Gastroesophageal sphincter (tissue), 4 donors: ENCODE results near the gene TMCC3. TPM values are rescaled to one million over a fixed set of nuclear protein-coding genes. Genes with fewer than 3 reads are reported as not detected.

Experiments
- ATAC-seq: fragments of 150-250 bp; one replicate; pipeline ENCODE4 v1.9.1; 2016; ENCODE audit warnings: mild to moderate bottlenecking, moderate library complexity
- H3K27ac ChIP-seq, 4 donors: fragments of 200-600 bp; sonication (generic) in 3 of 4; 1 replicate in 3 of 4; 2 replicates in 1 of 4; pipeline ENCODE4 v1.5.1; 2016 to 2019
- H3K27me3 ChIP-seq: fragments of 200-600 bp; sonication (generic); one replicate; pipeline ENCODE4 v1.5.1; 2019
- H3K36me3 ChIP-seq, 2 donors: fragments of 200-600 bp; sonication (generic); one replicate each; pipeline ENCODE4 v1.5.1; 2019; ENCODE audit warnings: control low read depth in 1 of 2
- H3K4me1 ChIP-seq, 3 donors: fragments of 200-600 bp; sonication (generic); 1 replicate in 2 of 3; 2 replicates in 1 of 3; pipeline ENCODE4 v1.5.1; 2016 to 2019; ENCODE audit warnings: control low read depth in 2 of 3
- H3K4me3 ChIP-seq, 2 donors: fragments of 200-600 bp; sonication (generic); one replicate each; pipeline ENCODE4 v1.5.1; 2019; ENCODE audit warnings: mild to moderate bottlenecking in 1 of 2, moderate library complexity in 1 of 2
- H3K9me3 ChIP-seq, 3 donors: fragments of 200-600 bp; sonication (generic); one replicate each; pipeline ENCODE4 v1.5.1; 2017 to 2019; ENCODE audit warnings: control low read depth in 2 of 3
- EP300 ChIP-seq: sonication (generic); formaldehyde crosslinking; IDR thresholded peaks from one replicate; pipeline ENCODE4 v1.6.1; 2017; ENCODE audit warnings: antibody characterized with exemption, mild to moderate bottlenecking
- POLR2A ChIP-seq, 2 donors: fragments of 450-650 bp; IDR thresholded peaks; one replicate each; pipeline ENCODE4 v1.6.1; 2017; ENCODE audit warnings: antibody characterized with exemption in 2 of 2, mild to moderate bottlenecking in 2 of 2, moderate library complexity in 1 of 2
- POLR2AphosphoS5 ChIP-seq: sonication (generic); formaldehyde crosslinking; IDR thresholded peaks from one replicate; pipeline ENCODE4 v1.6.1; 2017; ENCODE audit warnings: antibody characterized with exemption
- WGBS, 2 donors: methylation state at CpG; one replicate each; pipeline ENCODE4 v1.1.5; 2018; ENCODE audit warnings: low coverage in 1 of 2; 5-methylcytosine and 5-hydroxymethylcytosine counted together
- total RNA-seq, 4 donors: library from RNA; depleted of rRNA; stranded (reverse); fragments of >200 nt; gene quantifications; one replicate each; pipeline ENCODE4 v1.1.0, GENCODE V29; 2016
- TF ChIP-seq, protein P1 (sequence below), 4 experiments: fragments of 200-600 bp in 2 of 4; fragments of 450-650 bp in 2 of 4; sonication (generic) in 1 of 4; IDR thresholded peaks; one replicate each; pipeline ENCODE4 v1.5.1; 2017 to 2019; ENCODE audit warnings: antibody characterized with exemption in 4 of 4, mild to moderate bottlenecking in 2 of 4, moderate library complexity in 2 of 4

Gene TMCC3, protein sequence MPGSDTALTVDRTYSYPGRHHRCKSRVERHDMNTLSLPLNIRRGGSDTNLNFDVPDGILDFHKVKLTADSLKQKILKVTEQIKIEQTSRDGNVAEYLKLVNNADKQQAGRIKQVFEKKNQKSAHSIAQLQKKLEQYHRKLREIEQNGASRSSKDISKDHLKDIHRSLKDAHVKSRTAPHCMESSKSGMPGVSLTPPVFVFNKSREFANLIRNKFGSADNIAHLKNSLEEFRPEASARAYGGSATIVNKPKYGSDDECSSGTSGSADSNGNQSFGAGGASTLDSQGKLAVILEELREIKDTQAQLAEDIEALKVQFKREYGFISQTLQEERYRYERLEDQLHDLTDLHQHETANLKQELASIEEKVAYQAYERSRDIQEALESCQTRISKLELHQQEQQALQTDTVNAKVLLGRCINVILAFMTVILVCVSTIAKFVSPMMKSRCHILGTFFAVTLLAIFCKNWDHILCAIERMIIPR
- 10 to 100 TPM in 3 of 4 donors, 1 to 10 TPM in 1; 9.2 to 24.7 (median 20.2) TPM for total RNA-seq

DNA sequence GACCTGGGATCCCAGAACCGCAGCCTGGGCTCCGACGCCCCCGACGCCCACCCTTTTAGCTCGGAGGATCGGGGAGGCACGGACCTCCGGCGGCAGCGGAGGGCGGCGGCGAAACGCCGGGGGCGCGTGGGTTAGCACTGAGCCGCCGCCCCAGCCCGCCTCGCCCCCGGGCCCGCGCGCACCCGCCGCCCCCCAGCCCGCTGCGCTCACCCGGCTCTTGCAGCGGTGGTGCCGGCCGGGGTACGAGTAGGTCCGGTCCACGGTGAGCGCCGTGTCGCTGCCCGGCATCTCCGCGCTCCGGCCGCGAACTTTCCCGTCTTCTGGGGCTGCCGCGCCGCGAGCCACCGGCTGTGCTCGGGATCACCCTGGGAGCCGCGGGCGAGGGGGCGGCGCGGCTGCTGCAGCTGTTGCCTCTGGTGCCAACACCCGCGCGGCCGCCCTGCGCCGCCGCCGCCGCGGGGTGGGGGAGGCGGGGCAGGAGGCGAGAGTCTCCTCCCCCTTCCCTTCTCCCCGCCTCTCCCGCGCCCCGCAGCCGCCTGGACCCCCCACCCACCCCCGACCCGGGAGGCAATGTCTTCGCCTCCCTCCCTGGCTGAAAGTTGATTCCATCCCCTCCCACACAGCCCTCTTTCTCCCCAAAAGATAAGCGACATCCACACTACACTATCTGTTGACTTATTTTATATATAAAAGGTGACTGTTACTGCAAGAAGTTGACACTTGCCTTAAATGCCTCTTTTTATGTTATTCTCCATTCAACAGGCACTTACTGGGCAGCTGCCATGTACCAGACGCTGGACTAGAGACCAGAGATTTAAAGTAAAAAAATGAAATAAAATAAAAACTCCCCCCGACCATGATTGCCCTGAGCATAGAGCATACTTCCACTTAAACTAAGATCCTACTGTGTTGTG lies at the start of gene TMCC3:
TSS of gene TMCC3 (minus strand) at position 415 of the 914 bp plus-strand sequence. CDS start at position 288, 127 bp downstream.
- Histone ChIP-seq H3K27ac (peak within 1 kb of the TSS in 3 of 4 donors; percentile 81 to 84 (median 83)), H3K4me1 (peaks cover 0 to 45% (median 0%) of the 10 kb centered on the region in 3 donors), H3K27me3 (no peaks in the 10 kb centered on the region), H3K4me3 (peak within 1 kb of the TSS; percentile 43 to 89), H3K36me3 (no peaks in the 10 kb centered on the region), H3K9me3 (no peaks in the 10 kb centered on the region)
- ATAC-seq = peak; percentile 84
- TF ChIP-seq, protein P1, sequence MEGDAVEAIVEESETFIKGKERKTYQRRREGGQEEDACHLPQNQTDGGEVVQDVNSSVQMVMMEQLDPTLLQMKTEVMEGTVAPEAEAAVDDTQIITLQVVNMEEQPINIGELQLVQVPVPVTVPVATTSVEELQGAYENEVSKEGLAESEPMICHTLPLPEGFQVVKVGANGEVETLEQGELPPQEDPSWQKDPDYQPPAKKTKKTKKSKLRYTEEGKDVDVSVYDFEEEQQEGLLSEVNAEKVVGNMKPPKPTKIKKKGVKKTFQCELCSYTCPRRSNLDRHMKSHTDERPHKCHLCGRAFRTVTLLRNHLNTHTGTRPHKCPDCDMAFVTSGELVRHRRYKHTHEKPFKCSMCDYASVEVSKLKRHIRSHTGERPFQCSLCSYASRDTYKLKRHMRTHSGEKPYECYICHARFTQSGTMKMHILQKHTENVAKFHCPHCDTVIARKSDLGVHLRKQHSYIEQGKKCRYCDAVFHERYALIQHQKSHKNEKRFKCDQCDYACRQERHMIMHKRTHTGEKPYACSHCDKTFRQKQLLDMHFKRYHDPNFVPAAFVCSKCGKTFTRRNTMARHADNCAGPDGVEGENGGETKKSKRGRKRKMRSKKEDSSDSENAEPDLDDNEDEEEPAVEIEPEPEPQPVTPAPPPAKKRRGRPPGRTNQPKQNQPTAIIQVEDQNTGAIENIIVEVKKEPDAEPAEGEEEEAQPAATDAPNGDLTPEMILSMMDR (IDR thresholded peaks at IDR 0.05) = no peak
- peak in 1 of 2 donors; percentile 1 for TF ChIP-seq POLR2A (IDR thresholded peaks at IDR 0.05)
- no peak for TF ChIP-seq EP300
- TF ChIP-seq POLR2AphosphoS5 = peak; percentile 15
- WGBS, 2 donors = 13 to 29% methylated on average over 2 to 4 of the region's 82 CpGs

DNA sequence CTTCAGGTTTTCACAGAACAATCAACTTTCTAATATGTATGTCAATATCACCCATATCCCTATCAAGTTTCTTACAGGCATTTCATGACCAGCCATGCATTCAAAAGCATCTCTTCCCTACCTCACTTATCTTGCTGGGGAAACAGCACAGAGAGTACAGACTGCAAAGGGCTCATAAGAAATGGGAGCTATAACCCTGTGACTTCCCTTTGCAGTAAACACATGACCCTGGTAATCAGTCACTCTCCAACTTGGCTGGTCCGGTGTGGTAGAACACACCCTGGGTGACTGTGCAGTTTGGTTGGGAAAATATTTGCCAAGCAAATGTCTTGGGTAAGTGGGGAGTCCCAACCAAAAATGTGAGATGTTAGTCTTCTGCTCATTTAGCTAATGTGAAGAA lies 49.4 kb upstream of the TMCC3 start:
- H3K27ac ChIP-seq = no peak overlapping the region
- 67% methylated on average over 1 of the region's 1 CpG; no CpG with 5 or more reads in 1 of the 2 donors for WGBS, 2 donors
- TF ChIP-seq EP300 = no peak
- no peak for TF ChIP-seq POLR2AphosphoS5
- no peak for TF ChIP-seq POLR2A (IDR thresholded peaks at IDR 0.05)
- TF ChIP-seq, protein P1 (IDR thresholded peaks at IDR 0.05) = no peak
- no peaks in the 10 kb centered on the region for H3K36me3 ChIP-seq
- H3K27me3 ChIP-seq = no peaks in the 10 kb centered on the region
- peaks cover 3 to 42% (median 5%) of the 10 kb centered on the region in 3 donors for H3K4me1 ChIP-seq
- no peak overlapping the region for H3K4me3 ChIP-seq
- no peak for ATAC-seq
- H3K9me3 ChIP-seq = no peaks in the 10 kb centered on the region

DNA sequence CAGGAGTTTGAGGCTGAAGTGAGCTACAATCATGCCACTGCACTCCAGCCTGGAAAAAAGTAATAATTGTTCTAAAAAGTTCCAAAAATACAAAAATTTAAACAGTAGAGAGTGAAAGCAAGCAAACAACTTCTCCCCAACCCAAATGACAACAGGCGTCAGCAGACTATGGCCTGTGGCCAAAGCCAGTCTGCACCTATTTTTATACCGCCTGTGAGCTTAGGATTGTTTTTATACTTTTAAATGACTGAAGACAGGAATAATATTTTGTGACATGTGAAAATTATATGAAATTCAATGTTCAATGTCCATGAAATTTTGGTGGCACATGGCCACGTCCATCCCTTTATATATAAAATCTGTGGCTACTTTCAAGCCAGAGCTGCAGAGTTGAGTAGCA lies 48.2 kb upstream of the TMCC3 start:
- Histone ChIP-seq H3K36me3 (no peaks in the 10 kb centered on the region), H3K4me3 (no peak overlapping the region), H3K27ac (peak overlapping the region in 2 of 4 donors; percentile 20 to 24), H3K27me3 (no peaks in the 10 kb centered on the region), H3K4me1 (peaks cover 0 to 32% (median 2%) of the 10 kb centered on the region in 3 donors), H3K9me3 (no peaks in the 10 kb centered on the region)
- TF ChIP-seq POLR2AphosphoS5 (no peak), POLR2A (IDR thresholded peaks at IDR 0.05) (no peak), EP300 (no peak)
- TF ChIP-seq, protein P1 (IDR thresholded peaks at IDR 0.05) = no peak
- WGBS, 2 donors = 44 to 45% methylated on average over 3 of the region's 3 CpGs
- ATAC-seq = no peak

DNA sequence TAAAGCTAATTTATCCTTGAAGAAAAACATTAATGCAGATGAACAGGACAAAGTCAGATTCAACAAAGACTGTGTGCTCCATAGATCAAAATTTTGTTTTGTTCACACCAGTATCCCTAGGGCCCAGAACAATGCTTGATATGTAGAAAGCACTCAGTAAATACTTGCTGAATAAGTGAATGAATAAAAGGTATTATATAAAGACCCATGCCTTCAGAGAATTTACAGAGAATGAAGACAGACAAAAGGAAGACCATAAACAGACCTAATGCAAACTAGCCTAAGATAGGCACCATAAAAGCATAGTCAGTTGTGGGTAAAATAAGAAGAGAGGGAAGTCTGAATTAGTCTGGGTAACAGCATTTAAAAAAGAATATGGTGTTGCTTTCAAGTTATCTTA lies 47.3 kb upstream of the TMCC3 start:
- Histone ChIP-seq H3K4me3 (no peak overlapping the region), H3K9me3 (no peaks in the 10 kb centered on the region), H3K36me3 (no peaks in the 10 kb centered on the region), H3K27ac (no peak overlapping the region), H3K27me3 (no peaks in the 10 kb centered on the region), H3K4me1 (peaks cover 0 to 23% (median 0%) of the 10 kb centered on the region in 3 donors)
- ATAC-seq = no peak
- TF ChIP-seq EP300 = no peak
- TF ChIP-seq POLR2AphosphoS5 = no peak
- TF ChIP-seq, protein P1 (IDR thresholded peaks at IDR 0.05) = no peak
- no peak for TF ChIP-seq POLR2A (IDR thresholded peaks at IDR 0.05)
